ENCODE data around the gene IGHMBP2.

DNA sequence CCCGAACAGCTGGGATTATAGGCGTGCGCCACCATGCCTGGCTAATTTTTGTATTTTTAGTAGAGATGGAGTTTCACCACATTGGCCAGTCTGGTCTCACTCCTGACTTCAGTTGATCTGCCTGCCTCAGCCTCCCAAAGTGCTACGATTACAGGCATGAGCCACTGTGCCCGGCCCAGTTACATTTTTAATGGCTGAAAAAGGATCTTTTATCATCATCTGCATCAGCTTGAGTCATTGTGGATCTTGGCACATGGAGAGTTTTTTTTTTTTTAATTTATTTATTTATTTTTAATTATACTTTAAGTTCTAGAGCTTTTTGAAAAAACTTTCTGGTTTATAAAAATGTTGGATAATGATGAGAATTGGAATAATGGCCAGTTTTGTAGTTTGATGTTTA, 8.6 kb downstream of the IGHMBP2 start:
- TF ChIP-seq POLR2A (IDR thresholded peaks at IDR 0.05; ENCODE audit: low read depth, low read length) (no peak), POLR2AphosphoS5 (IDR thresholded peaks at IDR 0.05; ENCODE audit: low read depth, low read length) (no peak)

All from GM12892 (cell line).